ENCODE results near the gene ZNF74.
"Not testable (repeated sequence)": the region's sequence is repeated elsewhere in the genome, so short reads cannot be mapped to it uniquely, and the experiment has no call there.

The ZNF74 gene

DNA sequence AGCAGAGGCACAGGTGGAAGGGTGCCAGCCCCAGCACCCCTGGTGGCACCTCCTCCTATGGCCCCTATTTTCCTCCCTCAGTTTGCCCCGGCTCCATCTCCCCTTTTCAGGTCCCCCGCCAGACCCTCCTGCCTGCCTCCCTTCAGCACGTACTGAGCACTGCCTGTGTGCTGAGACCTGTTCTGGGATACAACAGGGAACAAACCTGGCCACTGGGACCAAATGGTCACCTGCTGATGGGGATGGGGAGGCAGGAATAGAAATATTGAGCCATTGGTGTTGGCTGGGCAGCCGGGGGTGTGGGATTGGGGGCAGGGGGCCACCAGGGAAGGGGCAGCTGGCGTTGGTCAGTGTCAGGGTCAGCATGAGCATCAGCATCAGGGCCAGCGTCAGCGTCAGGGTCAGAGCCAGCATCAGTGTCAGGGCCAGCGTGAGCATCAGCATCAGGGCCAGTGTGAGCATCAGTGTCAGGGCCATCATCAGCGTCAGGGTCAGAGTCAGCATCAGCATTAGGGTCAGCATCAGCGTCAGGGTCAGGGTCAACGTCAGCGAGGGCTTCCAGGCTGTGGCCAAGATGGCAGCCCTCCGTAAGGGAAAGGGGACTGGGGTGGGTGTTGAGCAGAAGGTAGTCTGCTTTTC lies 7.5 kb downstream of the ZNF74 start:
- DNase-seq = no peak

DNA sequence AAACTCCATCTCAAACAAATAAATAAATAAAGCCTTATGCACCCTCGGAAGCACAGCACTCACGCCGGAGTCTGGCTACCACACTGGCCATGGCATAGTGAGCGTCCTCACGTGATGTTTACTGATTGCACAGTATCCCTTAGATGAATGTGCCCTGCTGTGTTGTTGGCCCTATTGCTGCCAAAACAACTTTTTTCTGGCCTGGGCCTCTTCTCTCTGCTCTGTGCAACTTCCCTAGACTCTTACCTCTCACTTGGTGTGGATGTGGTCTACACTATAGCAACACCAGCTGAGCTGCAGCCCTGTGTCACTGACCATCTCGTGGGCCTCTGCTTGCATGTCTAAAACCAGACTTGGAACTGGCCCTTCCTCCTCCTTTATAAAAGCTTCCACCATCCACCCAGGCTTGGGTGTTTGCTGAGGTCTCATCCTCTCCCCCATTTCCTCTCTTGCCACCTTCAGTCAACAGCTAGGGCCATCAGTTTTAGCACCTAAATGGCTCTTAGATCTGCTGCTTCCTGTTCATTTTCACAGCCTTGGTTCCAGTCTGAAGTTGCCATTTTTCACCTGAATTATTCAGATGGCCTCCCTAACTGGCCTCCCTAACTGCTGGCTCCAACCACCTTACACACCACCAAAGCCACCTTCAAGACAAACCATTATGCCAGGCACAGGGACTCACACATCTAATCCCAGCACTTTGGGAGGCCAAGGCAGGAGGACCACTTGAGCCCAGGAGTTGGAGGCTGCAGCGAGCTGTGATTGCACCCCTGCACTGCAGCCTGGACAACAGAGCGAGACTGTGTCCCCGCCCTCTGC lies 9.2 kb downstream of the ZNF74 start:
- no peak for DNase-seq

- DNase-seq = no peak
Measured at GRCh38 chr22:20403779-20404140, 9.8 kb downstream of the ZNF74 start.

DNA sequence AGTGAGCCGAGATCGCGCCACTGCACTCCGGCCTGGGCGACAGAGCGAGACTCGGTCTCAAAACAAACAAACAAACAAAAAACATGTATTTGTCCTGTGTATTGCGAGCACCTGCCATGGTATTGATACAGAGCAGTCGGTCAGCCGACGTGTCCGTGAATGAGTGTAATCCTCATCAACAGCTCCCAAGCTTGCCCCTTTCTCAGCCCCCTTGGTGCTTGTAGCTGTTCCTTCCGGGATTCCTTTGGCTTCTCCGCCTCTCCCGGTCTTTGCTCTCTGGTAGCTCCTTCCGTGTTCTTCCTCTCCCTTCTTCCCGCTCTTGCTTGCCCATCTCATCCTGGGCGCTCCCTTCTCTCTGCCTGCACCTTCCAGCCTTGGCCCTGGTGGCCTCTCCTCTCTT lies 10.9 kb downstream of the ZNF74 start:
- DNase-seq = no peak

DNA sequence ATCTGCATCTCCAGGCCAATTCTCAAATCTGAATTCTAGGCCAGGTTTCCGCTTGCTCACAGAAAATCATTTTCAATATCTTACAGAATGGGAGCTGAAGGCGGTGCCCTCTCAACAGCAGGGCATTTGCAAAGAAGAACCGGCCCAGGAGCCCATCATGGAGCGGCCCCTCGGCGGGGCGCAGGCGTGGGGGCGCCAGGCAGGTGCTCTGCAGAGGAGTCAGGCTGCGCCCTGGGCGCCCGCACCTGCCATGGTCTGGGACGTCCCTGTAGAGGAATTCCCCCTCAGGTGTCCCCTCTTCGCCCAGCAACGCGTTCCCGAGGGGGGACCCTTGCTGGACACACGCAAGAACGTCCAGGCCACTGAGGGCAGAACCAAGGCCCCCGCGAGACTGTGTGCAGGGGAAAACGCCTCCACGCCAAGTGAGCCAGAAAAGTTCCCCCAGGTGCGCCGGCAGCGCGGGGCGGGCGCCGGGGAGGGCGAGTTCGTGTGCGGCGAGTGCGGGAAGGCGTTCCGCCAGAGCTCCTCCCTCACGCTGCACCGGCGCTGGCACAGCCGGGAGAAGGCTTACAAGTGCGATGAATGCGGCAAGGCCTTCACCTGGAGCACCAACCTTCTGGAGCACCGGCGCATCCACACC lies 11.5 kb downstream of the ZNF74 start:
- no peak for DNase-seq

DNA sequence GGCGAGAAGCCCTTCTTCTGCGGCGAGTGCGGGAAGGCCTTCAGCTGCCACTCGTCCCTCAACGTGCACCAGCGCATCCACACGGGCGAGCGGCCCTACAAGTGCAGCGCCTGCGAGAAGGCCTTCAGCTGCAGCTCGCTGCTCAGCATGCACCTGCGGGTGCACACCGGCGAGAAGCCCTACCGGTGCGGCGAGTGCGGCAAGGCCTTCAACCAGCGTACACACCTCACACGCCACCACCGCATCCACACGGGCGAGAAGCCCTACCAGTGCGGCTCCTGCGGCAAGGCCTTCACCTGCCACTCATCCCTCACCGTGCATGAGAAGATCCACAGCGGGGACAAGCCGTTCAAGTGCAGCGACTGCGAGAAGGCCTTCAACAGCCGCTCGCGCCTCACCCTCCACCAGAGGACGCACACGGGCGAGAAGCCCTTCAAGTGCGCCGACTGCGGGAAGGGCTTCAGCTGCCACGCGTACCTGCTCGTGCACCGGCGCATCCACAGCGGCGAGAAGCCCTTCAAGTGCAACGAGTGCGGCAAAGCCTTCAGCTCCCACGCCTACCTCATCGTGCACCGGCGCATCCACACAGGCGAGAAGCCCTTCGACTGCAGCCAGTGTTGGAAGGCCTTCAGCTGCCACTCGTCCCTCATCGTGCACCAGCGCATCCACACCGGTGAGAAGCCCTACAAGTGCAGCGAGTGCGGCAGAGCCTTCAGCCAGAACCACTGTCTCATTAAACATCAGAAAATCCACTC lies 12.2 kb downstream of the ZNF74 start:
- DNase-seq = no peak

DNA sequence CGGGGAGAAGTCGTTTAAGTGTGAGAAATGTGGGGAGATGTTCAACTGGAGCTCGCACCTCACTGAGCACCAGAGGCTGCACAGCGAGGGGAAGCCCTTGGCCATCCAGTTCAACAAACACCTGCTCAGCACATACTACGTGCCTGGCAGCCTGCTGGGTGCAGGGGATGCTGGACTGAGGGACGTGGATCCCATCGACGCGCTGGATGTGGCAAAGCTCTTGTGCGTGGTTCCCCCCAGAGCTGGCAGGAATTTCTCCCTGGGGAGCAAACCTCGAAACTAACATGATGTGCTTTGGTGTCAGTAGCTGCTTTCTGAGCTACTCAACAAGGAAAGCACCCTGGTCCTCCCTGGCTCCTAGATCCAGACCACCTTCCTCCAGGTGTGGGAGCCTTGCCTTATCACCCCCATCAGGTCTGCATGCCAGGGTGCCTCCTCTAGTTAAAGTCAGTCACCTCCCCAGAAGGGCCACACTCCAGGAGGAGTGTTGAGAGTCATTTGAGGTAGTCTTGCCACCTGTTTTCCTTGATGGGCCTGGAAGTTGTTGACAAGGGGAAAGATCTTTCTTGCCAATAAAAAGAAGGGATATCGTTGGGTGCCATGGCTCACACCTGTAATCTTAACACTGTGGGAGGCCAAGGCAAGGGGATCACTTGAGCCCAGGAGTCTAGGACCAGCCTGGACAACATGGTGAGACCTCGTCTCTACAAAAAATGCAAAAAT lies 12.9 kb downstream of the ZNF74 start:
- no peak for DNase-seq

GRCh38 chr22:20407829-20408228 lies 13.9 kb downstream of the ZNF74 start:
- no peak for DNase-seq

GRCh38 chr22:20408891-20409290 lies 14.9 kb downstream of the ZNF74 start:
- no peak for DNase-seq

GRCh38 chr22:20409385-20409784 lies 15.4 kb downstream of the ZNF74 start:
- DNase-seq = not testable (repeated sequence)

DNA sequence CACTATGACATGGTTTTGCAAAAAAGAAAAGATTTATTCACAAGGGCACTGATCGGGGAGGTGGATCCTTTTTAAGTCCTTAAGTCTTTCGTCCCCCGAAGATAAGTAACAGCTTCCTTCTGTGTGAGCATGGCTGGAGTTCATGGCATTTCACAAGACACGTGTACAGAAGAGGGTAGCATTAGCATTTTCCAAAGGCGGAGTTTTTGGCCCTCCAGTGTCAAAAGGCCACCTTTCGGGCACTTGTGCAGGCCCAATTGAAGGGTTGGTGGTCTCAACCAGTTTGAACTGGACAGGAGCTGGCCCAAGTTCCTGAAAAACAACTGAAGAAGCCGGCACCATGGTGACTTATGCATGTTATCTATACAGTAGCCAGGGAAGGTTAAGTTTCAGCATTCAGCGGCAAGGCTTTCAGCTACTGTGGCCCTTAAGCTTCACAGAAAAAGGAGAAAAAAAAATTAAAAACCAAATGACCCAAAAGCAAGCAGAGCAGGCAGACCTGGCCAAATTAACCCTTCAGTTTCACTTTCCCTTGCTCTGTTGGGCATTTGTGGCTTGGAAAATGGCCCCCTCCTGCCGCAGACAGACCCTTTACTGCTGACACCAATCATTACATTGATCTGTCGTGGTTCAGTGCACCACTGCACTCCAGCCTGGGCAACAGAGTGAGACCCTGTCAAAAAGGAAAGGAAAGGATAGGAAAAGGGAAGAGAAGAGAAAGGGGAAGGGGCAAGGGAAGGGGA lies 18.7 kb downstream of the ZNF74 start:
- no peak for DNase-seq

DNA sequence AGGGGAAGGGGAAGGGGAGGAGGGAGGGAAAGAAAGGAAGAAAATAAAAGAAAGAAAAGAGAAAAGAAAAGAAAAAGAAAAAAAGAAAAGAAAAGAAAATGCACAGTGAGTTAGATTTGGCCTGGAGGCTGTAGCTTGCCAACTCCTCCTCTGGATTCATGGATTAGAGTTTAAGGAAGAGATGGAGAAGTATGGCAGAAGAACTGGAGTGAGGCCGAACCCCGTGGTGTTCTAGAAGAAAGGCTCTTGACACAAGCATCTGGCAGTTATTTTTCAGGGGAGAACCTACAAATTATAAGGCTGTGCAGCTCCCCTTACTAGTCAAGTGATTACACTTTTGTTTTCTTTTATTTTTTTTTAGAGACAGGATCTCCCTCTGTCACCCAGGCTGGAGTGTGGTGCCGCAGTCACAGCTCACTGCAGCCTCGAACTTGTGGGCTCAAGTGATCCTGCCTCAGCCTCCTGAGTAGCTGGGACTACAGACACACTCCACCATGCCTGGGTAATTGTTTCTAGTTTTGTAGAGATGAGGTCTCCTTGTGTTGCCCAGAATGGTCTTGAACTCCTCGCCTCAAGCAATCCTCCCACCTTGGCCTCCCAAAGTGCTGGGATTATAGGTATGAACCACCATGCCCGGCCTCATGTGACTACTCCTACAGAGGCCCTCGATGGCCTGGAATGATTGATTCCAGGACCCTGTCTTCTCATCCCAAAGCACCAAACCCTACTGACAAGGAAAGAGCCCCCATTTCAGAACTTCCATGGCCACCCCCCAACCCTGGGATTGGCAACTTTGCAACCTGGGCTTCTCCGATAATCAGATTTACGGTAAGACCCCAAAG lies 19.5 kb downstream of the ZNF74 start:
- DNase-seq = no peak

GRCh38 chr22:20414059-20414440 lies 20.1 kb downstream of the ZNF74 start:
- DNase-seq = no peak

GRCh38 chr22:20414450-20414849 lies 20.5 kb downstream of the ZNF74 start:
- DNase-seq = no peak

DNA sequence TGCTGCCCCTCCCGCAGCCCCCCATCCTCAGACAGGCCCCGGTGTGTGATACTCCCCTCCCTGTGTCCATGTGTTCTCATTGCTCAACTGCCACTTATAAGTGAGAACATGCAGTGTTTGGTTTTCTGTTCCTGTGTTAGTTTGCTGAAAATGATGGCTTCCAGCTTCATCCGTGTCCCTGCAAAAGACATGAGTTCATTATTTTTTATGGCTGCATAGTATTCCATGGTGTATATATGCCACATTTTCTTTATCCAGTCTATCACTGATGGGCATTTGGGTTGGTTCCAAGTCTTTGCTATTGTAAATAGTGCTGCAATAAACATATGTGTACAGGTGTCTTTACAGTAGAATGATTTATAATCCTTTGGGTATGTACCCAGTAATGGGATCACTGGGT lies 21.3 kb downstream of the ZNF74 start:
- DNase-seq = not testable (repeated sequence)

GRCh38 chr22:20415699-20416098 lies 21.7 kb downstream of the ZNF74 start:
- not testable (repeated sequence) for DNase-seq

- DNase-seq = peak; percentile 67
Measured at GRCh38 chr22:20418211-20418788, 24.3 kb downstream of the ZNF74 start.

DNA sequence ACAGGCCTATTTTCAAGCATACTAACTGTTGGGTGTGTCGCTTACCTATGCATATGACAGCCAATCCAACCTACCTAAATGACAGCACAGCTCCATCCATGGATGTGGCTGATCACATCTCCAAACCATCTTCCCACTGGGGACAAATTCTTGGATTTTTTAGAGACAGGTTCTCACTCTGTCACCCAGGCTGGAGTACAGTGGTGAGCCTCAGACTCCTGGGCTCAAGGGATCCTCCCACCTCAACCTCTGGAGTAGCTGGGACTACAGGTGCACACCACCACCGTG lies 25.7 kb downstream of the ZNF74 start:
- DNase-seq = no peak

- DNase-seq = no peak
Measured at GRCh38 chr22:20420157-20420842, 26.3 kb downstream of the ZNF74 start.

DNA sequence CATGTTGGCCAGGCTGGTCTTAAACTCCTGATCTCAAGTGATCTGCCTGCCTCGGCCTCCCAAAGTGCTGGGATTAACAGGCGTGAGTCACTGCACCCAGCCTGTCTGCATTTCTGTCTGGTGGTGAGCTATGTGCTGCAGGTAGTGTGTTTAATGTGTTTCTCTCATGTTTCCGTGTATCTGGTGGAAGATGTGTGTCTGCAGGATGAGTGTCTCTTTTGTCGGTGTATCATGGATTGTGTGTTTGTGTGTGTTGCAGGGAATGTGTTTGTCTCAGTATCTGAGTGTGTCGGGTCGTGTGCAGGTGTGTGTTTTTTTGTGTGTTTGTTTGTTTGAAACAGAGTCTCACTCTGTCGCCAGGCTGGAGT lies 27.5 kb downstream of the ZNF74 start:
- no peak for DNase-seq
